Brain microvascular endothelial cell (primary cell): Measurements from ENCODE around the gene CACNA1D.

ENCODE experiments used
- DNase-seq: peaks from one replicate; pipeline ENCODE4 v3.0.0-alpha.2; 2020
- H3K27ac ChIP-seq: fragments of 250-450 bp; sonication (Bioruptor Pico); 2 replicates; pipeline ENCODE4 v1.5.1; 2020; ENCODE audit warnings: mild to moderate bottlenecking, moderate library complexity
- H3K27me3 ChIP-seq: fragments of 250-450 bp; sonication (Bioruptor Pico); replicated peaks from 2 replicates; pipeline ENCODE4 v1.5.1; 2020; ENCODE audit warnings: mild to moderate bottlenecking
- H3K36me3 ChIP-seq: fragments of 250-450 bp; sonication (Bioruptor Pico); replicated peaks from 2 replicates; pipeline ENCODE4 v1.5.1; 2020; ENCODE audit warnings: mild to moderate bottlenecking
- H3K4me3 ChIP-seq: 2 replicates; pipeline ENCODE4 v1.5.1; 2011; ENCODE audit warnings: low read depth, mild to moderate bottlenecking, control low read depth, low read length, moderate library complexity
- in situ Hi-C: cut with HindIII; loops from 2 replicates; pipeline ENCODE4 v1.10.0; 2017; ENCODE audit warnings: low sequenced_read_pairs, low pct_ligation_motif_present
- TF ChIP-seq, protein P1 (sequence below): IDR thresholded peaks from 2 replicates; pipeline ENCODE4 v1.5.1; 2011; ENCODE audit warnings: low read depth, mild to moderate bottlenecking, moderate library complexity, low read length, control low read depth, inconsistent platforms; ENCODE audit errors: missing control alignments

The CACNA1D gene

DNA sequence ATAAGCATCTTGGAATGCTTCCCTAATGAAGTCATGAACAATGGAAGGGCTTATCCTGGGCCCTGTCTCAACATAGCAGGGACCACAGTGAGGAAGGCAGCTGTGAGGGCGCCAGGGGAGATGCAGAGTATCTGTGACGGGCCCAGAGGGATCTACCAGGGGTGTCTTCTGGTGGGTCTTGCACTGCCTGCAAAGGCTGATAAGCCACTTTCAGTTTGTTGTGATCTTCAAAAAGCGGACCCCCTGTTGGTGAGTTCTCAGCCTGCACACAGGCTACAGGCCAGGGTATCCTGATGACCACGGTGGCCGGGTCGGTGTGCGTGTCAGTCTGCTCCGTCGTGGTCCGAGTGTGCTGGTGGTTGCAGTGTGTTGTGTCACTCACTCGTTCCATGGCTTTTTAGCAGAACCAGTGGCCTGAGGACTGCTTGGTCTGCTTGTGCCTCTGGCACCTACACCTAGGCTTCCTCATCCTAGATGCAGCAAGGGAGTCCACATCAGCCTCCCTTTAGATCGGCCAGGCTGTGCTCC is 305.0 kb downstream of the CACNA1D start:
- no peaks in the 10 kb centered on the region for H3K36me3 ChIP-seq
- TF ChIP-seq, protein P1, sequence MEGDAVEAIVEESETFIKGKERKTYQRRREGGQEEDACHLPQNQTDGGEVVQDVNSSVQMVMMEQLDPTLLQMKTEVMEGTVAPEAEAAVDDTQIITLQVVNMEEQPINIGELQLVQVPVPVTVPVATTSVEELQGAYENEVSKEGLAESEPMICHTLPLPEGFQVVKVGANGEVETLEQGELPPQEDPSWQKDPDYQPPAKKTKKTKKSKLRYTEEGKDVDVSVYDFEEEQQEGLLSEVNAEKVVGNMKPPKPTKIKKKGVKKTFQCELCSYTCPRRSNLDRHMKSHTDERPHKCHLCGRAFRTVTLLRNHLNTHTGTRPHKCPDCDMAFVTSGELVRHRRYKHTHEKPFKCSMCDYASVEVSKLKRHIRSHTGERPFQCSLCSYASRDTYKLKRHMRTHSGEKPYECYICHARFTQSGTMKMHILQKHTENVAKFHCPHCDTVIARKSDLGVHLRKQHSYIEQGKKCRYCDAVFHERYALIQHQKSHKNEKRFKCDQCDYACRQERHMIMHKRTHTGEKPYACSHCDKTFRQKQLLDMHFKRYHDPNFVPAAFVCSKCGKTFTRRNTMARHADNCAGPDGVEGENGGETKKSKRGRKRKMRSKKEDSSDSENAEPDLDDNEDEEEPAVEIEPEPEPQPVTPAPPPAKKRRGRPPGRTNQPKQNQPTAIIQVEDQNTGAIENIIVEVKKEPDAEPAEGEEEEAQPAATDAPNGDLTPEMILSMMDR: no peak
- H3K4me3 ChIP-seq: no peak overlapping the region
- H3K27me3 ChIP-seq: no peaks in the 10 kb centered on the region
- no peak for DNase-seq
- no peak overlapping the region for H3K27ac ChIP-seq
- in situ Hi-C loops: no loop called here

DNA sequence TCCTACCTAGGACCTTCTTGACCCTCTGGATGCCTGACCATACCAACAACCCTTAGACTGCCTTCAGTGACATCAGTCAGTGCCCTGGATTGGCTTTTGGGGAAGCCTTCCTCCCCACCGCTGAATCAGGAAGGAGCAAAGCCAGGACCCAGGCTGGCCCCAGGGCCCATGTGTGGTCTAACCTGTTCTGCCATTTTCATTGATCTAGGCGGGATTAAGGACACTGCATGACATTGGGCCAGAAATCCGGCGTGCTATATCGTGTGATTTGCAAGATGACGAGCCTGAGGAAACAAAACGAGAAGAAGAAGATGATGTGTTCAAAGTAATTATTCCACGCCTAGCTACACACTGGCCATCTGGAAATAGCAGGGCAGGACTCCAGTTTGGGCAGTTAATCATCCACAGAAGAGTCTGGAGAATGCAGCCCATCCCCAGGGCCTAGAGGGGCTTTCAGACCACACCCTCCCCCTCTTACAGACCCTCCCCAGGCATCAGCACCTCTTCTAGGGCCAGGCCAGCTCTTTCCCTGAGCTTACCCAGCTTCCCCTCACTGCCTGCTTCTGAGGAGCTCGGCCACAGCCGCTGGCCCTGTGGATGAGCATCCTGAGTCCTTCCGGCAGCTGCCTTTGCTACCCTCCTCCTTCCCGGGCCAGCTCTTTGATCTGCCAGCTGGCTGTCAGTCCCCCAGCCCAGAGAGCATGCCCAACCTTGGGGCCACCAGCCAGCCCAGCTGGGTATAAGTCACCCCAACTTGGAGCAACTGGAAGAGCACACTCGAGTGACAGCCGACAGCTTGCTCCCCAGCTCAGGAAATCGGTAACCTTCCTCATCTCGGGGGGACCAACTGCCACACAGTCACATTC is 305.9 kb downstream of the CACNA1D start:
- in situ Hi-C loops: no loop called here
- no peak for DNase-seq
- TF ChIP-seq, protein P1: no peak

DNA sequence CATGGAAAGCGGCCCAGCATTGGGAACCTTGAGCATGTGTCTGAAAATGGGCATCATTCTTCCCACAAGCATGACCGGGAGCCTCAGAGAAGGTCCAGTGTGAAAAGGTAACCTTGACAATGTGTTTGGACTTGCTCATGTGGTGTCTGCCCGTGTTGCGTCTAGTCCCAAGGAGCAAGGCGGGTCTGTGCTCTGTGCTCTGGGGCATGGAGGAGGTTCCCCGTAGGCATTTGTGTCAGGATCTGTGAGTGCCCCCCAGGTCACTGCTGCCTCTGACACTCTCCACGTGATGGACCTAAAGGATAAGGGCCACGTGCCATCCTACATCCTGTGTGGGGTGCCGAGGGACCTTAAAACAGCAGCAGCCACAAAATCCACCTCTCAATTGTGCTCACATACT is 306.9 kb downstream of the CACNA1D start:
- no peaks in the 10 kb centered on the region for H3K36me3 ChIP-seq
- TF ChIP-seq, protein P1: no peak
- no peak overlapping the region for H3K27ac ChIP-seq
- DNase-seq: no peak
- H3K4me3 ChIP-seq: no peak overlapping the region
- no peaks in the 10 kb centered on the region for H3K27me3 ChIP-seq
- in situ Hi-C loops: no loop called here

More for the DNA sequence above, 305.9 kb downstream of the CACNA1D start:
- no peak overlapping the region for H3K27ac ChIP-seq
- no peaks in the 10 kb centered on the region for H3K36me3 ChIP-seq
- H3K27me3 ChIP-seq: no peaks in the 10 kb centered on the region
- no peak overlapping the region for H3K4me3 ChIP-seq

DNA sequence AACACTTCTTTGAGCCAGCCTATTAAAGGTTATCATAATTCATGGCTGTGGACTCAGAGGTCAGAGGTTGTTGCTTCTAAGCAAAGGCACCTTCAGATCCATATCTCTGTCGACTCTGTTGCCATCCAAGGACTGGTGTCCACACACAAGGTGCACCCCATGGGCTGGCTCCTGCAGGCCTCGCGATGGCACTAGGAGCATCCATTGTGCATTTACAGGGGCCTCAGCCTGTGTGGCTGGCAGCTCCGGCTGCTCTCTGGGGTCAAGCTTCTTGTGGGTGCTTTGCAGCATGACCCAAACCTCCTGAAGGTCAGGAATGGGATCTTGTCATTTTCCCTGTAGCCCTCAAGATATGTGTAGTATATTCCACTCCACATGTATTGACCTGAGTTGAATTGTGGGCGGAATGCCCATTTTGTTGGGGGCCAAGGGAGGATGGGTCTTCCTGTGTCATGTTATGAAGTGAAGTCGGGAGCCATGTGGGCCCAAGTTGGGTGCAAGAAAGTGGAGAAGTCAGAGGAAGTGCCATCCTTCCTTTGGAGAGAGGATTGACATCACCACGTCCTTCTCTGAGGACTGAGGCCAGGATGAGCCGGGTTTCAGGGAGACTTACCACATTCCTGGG is 308.0 kb downstream of the CACNA1D start:
- Histone ChIP-seq H3K27me3 (no peaks in the 10 kb centered on the region), H3K27ac (no peak overlapping the region), H3K36me3 (no peaks in the 10 kb centered on the region), H3K4me3 (no peak overlapping the region)
- no peak for DNase-seq
- in situ Hi-C loops: no loop called here
- TF ChIP-seq, protein P1: no peak

DNA sequence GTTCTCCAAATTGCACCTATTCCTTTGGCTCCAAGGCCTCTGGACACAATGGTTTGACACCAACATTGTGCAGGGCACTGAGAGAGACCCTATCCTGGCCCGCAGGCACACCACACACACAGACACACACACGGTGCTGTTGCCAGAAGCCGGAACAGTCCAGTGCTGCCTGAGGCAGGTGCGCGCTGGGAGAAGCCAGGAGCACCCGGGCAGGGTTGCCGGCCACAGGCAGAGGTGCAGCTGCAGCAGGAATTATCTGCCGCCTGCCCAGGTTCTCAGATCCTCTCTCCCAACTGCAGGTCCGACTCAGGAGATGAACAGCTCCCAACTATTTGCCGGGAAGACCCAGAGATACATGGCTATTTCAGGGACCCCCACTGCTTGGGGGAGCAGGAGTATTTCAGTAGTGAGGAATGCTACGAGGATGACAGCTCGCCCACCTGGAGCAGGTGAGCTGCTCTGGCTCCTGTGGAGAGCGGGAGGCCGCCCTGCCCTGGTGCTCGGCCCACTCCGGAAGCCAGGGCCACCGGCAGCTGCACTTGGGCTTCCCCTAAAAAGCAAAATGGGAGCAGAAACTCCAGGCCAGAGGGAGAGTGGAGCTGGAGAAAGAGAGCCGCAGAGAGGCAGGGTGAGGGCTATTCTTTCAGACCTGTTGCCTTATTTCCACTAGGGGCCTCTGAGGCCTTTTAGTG is 308.9 kb downstream of the CACNA1D start:
- no peaks in the 10 kb centered on the region for H3K36me3 ChIP-seq
- no peak for DNase-seq
- no peak overlapping the region for H3K27ac ChIP-seq
- no peaks in the 10 kb centered on the region for H3K27me3 ChIP-seq
- TF ChIP-seq, protein P1: no peak
- in situ Hi-C loops: no loop called here
- no peak overlapping the region for H3K4me3 ChIP-seq
